Measurements from ENCODE around the gene RANBP2.
"Not testable (repeated sequence)": the region's sequence is repeated elsewhere in the genome, so short reads cannot be mapped to it uniquely, and the experiment has no call there.

RANBP2 gene

DNA sequence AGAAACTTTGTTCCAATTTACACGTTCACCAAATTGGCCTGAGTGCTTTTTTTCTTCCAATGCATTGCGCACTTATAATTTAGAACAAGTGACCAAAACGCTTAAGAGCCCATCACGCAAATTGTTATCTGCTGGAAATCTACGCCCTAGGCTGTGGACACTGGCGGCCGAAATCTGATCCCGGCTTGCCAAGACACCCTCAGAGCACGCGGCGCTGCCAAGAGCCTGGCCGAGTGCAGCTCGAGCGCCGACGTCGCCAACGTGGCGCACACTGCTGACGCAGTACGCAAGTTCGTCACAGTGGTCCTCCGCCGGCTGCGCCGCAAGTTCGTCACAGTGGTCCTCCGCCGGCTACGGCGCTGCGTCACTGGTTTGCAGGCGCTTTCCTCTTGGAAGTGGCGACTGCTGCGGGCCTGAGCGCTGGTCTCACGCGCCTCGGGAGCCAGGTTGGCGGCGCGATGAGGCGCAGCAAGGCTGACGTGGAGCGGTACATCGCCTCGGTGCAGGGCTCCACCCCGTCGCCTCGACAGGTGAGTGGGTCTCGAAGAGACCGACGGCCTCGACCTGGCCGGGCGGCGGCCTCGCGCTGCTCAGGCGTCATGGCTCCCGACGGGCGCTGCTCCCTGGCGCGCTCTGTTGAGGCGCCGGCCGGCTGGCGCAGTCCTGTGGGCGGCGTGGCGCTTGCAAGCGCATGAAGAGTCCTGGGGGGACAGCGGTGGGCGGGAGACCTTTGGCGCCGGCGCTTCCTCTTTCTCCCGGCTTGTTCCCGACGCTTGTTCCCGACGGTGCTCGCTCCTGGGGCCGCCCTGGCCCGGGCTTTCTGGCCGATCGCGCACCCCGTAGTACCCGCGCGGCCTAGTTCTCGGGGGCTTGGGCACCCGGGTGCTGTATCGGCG is at the start of gene RANBP2:
RANBP2 (plus strand) TSS at position 334 of the 896 bp plus-strand sequence; CDS start at position 459, 125 bp downstream.
- DNase-seq: peak; percentile 94

DNA sequence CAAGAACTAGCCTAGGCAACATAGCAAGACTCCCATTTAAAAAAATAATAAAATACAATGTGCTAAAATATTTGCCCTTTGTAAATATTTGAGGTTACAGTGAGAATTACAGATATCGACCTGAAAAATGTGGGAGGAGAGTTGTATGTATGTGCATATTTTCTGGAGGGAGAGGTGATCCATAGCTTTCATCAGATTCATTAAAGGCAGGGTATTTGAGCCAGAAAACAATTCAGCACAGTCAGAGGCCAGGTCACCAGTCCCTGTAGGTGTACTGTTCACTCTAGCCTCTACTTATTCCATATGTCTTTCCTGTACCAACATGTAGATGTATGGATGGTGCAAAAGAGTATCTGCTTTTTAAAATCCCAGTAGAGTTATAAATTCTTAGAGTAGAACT is 49.0 kb upstream of the RANBP2 start:
- DNase-seq: not testable (repeated sequence)

DNA sequence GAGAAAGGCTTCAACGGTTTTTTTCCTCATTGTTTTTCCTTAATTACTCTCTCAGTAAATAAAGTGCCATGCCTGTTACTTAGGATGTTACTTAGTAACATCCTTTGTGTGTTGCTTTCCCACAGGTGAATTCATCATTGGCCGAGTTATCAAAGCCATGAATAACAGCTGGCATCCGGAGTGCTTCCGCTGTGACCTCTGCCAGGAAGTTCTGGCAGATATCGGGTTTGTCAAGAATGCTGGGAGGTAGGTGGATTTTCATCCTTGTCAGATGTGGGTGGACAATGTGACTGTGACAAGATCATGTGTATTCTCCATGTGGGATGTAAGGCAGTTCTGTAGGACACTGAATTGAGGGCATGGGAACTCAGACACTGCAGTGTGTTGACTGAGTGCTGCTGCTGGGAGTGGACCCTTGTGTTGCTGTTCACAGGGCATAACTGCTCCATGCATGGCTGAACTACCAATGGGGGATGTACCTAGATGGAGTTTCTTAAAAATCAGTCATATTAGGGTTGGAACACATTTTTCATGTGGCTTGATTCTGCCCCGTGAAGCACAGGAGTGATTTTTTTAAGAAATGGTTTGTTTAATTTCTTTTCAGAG is 47.0 kb upstream of the RANBP2 start:
- DNase-seq: not testable (repeated sequence)

DNA sequence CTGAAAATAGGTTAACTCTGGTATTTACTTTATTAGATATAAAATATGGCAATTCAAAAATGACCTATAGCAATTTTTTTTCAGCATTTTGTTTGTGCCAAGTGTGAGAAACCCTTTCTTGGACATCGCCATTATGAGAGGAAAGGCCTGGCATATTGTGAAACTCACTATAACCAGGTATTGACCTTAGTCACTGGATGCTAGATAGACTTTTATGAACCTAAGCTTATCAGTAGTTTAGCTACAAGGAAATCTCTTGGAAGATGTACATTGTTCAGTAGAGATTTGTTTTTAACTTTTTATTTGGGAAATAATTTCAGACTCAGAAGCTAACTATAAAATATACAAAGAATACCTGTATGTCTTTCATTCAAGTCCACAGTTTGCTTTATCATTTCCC is 42.8 kb upstream of the RANBP2 start:
- DNase-seq: not testable (repeated sequence)

DNA sequence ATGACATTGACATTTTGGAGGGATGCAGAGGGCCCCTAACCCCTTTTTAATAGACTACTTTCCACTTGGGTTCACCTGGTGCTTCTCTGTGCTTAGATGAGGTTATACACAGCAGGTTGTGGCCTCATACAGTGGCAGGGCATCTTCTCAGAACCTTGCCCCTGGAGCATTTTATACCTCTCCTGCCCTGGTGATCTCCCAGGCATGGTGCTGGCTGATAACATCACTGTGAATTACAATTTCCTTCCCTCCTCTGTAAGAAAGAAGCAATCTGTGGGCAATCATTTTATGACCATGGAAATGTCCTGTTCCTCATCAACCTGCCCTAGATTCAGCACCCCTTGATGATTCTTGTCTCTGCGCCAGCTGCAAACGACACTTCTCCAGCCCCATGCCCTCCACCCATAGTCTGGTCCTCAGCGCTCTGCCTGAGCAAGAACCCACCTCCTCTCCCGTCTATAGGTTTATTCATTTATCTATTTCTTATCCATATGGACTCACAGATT is 42.0 kb upstream of the RANBP2 start:
- DNase-seq: not testable (repeated sequence)

DNA sequence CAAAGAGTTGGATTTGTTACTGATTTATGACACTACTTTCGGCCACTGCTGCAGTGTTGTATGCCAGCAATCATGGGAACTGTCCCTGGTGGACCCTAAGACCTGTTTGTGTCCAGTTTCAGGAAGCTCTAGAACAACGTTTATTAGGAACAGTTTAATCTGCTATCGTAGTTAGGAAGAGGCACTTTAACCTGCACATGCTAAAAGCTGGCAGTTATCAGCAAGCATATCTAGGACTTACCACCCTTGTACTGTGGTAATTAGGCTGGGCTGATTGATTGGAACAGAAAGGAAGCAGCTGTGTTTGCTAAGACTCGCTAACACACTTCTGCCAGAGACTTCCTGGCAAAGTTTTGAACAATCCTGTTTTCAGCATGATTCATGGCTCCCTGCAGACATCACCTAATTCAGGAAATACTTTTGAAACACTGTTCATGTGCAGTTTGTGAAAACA is 41.1 kb upstream of the RANBP2 start:
- DNase-seq: not testable (repeated sequence)

DNA sequence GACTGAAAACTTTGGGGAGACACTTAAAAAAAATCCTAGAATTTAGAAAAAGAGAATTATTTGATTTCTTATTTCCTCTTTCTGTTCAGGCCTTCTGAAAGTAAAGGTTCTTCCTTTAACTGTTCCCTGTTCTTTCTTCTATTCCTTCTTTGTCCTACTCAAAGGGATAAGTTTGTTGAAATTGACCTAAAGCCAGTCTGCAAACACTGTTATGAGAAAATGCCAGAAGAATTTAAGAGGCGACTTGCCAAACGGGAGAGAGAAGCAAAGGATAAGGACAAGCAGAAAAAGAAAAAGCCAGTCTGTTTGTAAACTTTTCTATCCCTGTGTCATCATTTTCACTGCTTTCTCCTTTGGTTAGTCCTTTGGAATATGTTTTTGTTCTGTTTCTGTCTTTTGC is 38.5 kb upstream of the RANBP2 start:
- DNase-seq: not testable (repeated sequence)

DNA sequence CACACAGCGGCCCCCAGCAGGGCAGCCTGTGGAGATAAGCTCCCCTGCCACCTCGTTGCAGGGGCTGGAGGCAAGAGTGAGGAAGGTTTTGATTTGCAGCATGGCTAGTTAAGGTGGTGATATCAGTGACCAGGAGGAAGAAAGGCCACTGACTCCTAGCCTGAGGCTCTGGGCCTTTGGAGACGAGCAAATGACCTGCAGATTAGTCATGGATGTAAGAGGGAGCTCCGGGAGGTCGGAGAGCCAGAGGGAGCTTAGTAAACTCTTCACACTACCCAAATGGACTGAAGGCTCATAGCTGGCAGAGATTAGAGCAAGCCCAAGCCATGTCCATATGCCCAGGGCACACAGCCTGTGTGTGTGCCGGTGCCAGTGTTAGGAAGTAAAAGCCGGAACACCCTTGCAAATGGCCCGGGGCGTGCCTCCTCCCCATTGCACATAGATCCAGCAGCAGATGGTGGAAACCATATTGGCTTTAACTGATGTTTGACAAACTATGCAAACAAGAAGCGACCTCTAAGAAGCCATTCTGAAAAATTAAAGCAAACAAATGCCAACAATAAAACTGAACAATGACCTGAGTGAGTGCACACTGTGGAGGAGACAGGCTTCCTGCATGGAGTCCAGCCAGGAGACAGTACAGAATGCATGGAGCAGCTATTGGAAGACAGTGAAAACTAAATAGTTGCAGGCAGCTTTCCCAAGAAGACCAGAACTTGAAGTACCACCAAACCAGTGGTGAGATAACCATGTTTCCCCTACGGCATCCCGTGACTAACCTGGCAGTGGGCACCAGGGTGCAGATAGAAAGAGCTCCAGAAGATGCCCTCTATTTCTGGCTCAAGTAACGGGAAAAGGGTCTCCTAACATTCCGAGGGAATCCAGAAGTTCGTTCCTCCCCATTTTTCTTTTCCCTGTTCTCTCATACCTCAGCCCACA is 30.2 kb upstream of the RANBP2 start:
- not testable (repeated sequence) for DNase-seq

DNA sequence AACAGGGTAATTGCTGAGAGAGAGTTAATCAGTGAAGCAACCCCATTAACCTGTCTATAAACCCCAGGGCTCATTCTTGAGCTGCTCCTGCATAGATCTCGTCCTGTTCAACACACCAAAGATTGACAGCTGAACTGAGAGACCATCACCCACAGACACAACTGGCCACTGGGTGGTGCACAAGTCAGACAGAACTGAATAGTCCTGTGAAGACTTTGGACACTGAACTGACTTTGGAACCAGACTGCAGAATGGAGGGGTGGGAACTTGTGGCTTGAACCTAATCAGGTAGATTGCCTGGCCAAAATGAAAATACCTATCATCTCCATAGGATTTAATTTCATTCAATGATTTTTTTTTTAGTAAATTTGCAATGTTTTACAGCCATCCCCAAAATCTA is 29.3 kb upstream of the RANBP2 start:
- not testable (repeated sequence) for DNase-seq

DNA sequence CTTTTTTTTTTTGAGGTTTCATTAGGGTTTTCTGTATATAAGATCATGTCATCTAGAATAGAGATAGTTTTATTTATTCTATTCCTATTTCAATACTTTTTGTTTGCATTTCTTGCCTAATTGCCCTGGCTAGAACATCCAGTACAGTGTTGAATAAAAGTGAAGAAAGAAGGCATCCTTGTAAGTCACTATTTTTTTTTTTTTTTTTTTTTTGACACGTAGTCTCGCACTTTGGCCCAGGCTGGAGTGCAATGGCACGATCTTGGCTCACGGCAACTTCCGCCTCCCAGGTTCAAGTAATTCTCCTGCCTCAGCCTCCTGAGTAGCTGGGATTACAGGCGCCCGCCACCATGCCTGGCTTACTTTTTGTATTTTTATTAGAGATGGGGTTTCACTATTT is 27.8 kb upstream of the RANBP2 start:
- DNase-seq: no peak

DNA sequence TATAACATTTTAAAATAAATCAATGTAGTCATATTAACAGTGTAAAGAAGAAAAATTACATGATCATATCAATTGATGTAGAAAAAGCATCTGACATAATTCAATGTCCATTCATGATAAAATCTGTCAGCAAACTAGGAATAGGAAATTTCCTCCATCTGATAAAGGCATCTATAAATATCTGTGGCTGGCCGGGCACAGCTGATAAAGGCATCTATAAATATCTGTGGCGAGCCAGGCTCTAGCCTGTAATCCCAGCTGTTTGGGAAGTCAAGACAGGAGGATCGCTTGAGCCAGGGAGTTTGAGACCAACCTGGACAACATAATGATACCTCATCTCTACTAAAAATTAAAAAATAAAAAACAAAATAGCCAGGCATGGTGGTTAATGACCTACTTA is 18.1 kb upstream of the RANBP2 start:
- DNase-seq: no peak

DNA sequence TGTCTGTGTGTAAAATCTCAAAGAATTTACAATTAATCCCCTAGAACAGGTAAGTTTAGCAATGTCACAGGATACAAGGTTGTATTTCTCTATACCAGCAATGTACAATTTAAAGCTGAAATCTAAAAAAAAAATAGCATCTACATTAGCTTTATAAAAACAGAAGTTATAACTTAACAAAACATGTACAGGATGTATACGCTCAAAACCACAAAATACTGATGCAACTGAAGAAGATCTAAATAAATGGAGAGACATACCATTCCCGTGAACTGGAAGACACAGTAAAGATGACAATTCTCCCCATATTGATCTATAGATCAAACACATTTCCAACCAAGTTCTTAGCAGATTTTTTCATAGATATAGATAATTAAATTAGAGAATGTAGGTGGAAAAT is 17.5 kb upstream of the RANBP2 start:
- no peak for DNase-seq

DNA sequence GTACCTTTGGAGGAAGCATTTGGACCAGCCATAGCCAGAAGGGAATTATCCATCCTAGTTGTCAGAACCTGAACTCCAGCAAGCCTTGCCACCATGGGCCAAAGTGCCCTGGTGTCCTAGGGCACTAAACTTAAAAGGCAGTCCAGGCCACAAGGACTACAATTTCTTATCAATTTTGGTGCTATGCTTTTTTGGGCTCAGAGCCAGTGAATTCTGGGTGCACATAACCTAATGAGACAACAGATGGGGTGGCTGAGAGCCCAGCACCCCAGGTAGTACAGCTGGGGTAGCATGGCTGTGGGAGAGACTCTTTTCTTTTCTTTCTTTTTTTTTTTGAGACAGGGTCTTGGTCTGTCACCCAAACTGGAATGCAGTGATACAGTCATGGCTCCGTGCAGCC is 14.4 kb upstream of the RANBP2 start:
- no peak for DNase-seq

DNA sequence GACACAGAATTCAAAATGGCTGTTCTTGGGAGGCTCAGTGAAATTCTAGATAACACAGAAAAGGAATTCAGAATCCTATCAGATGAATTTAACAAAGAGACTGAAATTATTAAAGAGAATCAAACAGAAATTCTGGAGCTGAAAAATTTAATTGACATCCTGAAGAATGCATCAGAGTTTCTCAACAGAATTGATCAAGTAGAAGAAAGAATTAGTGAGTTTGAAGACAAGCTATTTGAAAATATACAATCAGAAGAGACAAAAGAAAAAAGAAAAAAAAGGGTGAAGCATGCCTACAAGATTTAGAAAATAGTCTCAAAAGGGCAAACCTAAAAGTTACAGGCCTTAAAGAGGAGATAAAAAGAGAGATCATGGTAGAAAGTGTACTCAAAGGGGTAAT is 12.0 kb upstream of the RANBP2 start:
- DNase-seq: no peak

DNA sequence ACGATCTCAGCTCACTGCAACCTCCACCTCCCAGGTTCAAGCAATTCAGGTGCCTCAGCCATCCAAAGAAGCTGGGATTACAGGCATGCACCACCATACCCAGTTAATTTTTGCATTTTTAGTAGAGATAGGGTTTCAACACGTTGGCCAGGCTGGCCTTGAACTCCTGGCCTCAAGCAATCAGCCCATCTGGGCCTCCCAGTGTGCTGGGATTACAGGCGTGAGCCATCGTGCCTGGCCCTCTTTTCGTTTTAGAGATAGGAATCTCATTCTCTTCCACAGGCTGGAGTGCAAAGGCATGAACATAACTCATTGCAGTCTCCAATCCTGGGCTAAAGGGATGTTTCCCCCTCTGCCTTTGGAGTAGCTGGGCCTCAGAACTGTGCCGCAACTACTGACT is 2.3 kb upstream of the RANBP2 start:
- DNase-seq: not testable (repeated sequence)

DNA sequence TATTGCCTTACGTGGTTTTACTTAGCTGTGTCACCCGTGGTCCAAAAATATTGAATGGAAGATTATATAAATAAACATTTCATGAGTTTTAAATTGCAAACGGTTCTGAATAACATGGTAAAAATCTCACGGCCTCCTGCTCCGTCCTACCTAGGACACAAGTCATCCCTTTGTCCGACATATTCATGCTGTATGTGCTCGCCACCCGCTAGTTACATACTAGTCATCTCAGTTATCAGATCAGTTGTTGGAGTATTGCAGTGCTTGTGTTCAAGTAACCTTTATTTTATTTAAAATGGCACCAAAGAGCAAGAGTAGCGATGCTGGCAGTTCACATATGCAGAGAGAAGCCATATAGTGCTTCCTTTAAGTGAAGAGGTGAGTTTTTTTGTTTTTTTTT is 6.8 kb downstream of the RANBP2 start:
- DNase-seq: not testable (repeated sequence)

DNA sequence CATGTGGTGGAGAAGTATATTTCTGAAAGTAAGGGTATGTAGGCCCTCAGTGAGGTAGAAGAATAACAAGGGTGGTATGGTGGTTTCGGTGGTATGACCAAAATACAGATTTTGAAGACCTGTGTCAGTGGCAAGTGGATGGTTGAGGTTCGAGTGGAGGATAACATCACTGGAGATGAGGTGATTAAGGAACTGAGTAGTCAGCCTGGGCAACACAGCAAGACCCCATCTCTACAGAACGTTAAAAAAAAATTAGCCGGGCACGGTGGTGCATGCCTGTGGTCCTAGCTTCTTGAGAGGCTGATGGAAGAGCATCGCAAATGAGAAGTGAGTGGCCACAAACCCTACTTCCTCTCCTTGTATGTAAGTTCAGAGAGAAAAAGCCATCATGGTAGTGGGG is 15.4 kb downstream of the RANBP2 start:
- not testable (repeated sequence) for DNase-seq

DNA sequence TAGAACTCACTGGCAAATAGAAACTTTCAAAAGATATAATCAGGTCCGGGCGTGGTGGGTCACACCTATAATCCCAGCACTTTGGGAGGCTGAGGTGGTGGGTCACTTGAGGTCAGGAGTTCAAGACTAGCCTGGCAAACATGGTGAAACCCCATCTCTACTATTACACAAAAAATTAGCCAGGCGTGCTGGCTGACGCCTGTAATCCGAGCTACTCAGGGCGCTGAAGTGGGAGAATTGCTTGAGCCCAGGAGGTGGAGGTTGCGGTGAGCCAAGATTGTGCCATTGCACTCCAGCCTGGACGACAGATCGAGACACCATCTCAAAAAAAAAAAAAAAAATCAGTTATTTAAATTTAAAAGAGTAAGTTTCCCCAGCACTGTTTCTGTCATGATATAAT is 38.7 kb downstream of the RANBP2 start:
- DNase-seq: not testable (repeated sequence)

DNA sequence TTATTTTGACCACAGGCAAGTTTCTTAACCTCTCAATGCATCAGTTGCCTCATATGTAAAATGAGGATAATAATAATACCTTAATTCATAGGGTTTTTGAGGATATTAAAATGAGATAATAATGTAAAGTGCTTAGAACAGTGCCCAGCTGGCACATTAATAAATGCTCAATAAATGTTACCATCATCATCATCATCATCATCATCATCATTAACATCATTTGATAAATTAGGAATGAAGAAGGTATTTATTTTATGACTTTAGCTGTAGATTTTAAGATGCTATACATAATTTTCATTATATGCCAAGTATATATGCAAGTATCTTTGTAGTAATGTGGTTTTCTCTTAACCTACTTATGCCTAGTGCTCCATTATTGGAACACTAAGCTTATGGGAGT is 43.3 kb downstream of the RANBP2 start:
- DNase-seq: not testable (repeated sequence)

DNA sequence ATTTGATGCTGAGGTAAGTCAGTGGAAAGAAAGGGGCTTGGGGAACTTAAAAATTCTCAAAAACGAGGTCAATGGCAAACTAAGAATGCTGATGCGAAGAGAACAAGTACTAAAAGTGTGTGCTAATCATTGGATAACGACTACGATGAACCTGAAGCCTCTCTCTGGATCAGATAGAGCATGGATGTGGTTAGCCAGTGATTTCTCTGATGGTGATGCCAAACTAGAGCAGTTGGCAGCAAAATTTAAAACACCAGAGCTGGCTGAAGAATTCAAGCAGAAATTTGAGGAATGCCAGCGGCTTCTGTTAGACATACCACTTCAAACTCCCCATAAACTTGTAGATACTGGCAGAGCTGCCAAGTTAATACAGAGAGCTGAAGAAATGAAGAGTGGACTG is 47.4 kb downstream of the RANBP2 start:
- not testable (repeated sequence) for DNase-seq

DNA sequence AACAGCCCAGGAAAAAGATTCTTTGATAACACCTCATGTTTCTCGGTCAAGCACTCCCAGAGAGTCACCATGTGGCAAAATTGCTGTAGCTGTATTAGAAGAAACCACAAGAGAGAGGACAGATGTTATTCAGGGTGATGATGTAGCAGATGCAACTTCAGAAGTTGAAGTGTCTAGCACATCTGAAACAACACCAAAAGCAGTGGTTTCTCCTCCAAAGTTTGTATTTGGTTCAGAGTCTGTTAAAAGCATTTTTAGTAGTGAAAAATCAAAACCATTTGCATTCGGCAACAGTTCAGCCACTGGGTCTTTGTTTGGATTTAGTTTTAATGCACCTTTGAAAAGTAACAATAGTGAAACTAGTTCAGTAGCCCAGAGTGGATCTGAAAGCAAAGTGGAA is 48.6 kb downstream of the RANBP2 start:
- DNase-seq: not testable (repeated sequence)

DNA sequence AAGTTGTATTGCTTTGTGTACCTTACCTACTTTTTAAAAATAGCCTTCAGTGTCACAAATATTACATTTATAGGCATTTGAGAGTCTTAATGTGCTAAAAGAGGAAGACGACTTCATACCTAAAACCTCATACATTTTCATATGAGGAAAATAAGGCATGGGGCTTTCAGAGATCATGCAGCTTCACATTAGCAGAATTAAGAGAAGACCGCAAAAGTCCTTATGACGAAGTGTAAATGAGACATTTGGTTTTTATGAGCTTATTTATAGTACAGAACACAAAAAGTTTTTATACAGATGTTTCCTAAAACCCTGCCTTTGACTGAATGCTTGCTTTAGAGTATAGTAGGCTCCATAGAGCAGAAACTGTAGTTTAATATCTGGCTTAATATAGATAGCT is 57.2 kb downstream of the RANBP2 start:
- DNase-seq: no peak

DNA sequence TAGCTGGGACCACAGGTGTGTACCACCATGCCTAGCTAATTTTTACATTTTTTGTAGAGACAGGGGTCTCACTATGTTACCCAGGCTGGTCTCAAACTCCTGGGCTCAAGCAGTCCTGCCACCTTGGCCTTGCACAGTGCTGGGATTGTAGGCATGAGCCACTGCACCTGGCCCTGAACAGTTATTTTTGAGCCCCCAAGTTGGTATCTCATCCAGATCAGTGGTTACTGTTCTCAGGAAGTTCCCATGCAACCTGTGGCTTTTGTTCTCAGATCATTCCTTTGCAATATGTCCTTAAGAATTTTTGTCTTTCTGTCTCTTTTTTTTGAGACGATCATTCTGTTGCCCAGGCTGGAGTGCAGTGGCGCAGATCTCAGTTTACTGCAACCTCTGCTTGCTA is 59.6 kb downstream of the RANBP2 start:
- no peak for DNase-seq
